ENCODE data around the gene SLC31A1. TPM values are rescaled to one million over a fixed set of nuclear protein-coding genes. Genes with fewer than 3 reads are reported as not detected.
"Not testable (repeated sequence)": the region's sequence is repeated elsewhere in the genome, so short reads cannot be mapped to it uniquely, and the experiment has no call there.

SLC31A1 gene
- total RNA-seq, 4 donors from 2014 or later = 5.8 to 36.2 (median 15.4) TPM

DNA sequence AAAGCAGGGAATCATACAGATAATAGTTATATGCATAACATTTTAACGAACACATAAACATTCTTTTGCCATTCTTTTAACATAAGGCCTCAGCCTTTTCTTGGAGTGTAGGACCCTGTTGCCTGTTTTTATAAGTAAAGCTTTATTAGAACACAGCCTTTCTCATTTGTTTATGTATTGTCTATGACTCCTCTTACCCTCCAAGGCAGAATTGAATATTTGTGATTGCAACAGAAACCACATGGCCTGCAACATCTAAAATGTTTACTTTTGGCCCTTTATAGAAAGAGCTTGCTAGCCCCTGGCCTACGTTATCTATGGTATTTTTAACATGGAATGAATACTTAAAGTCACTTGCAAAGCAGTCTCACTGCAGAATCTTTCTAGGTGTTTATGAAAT lies 2.6 kb downstream of the SLC31A1 start:
- H3K27me3 ChIP-seq = no peaks in the 10 kb centered on the region
- H3K4me3 ChIP-seq = no peak overlapping the region
- WGBS, 2 donors (ENCODE audit: low coverage in 1 of 2) = 78 to 88% methylated on average over 1 to 2 of the region's 2 CpGs
- intact Hi-C loops (cut with DNase I; ENCODE audit: low total_unique reads) = no loop called here
- no peak for DNase-seq
- peaks cover 17 to 37% (median 31%) of the 10 kb centered on the region in 4 donors for H3K4me1 ChIP-seq
- TF ChIP-seq POLR2A (IDR thresholded peaks at IDR 0.05) (no peak), POLR2AphosphoS5 (IDR thresholded peaks at IDR 0.05) (no peak), EP300 (IDR thresholded peaks at IDR 0.05; ENCODE audit: low read depth) (no peak)
- TF ChIP-seq, protein P1, sequence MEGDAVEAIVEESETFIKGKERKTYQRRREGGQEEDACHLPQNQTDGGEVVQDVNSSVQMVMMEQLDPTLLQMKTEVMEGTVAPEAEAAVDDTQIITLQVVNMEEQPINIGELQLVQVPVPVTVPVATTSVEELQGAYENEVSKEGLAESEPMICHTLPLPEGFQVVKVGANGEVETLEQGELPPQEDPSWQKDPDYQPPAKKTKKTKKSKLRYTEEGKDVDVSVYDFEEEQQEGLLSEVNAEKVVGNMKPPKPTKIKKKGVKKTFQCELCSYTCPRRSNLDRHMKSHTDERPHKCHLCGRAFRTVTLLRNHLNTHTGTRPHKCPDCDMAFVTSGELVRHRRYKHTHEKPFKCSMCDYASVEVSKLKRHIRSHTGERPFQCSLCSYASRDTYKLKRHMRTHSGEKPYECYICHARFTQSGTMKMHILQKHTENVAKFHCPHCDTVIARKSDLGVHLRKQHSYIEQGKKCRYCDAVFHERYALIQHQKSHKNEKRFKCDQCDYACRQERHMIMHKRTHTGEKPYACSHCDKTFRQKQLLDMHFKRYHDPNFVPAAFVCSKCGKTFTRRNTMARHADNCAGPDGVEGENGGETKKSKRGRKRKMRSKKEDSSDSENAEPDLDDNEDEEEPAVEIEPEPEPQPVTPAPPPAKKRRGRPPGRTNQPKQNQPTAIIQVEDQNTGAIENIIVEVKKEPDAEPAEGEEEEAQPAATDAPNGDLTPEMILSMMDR (IDR thresholded peaks at IDR 0.05) = no peak
- no peaks in the 10 kb centered on the region for H3K9me3 ChIP-seq
- no peaks in the 10 kb centered on the region for H3K36me3 ChIP-seq
- in situ Hi-C loops (cut with MboI; ENCODE audit: low pct_ligation_motif_present in 1 of 4, low pct_unique_long_range_greater_than_20kb in 1 of 4, low sequenced_read_pairs in 3 of 4) = no loop called here
- no peak overlapping the region for H3K27ac ChIP-seq

DNA sequence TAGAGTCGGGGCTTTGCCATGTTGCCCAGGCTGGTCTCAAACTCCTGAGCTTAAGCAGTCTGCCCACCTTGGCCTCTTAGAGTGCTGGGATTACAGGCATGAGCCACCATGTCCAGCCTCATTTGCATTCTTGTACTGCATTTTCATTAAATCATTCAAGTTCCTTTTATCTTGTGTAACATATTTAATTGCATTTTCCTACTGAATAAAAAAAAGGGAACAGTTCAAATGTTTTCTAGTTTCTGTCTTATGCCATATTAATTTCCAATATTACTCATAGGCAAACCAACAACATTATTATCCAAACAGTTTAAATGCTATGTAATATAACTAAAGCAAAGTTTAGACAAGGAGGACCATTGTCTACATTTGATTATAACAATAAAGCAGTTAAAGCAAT lies 6.1 kb downstream of the SLC31A1 start:
- 25 to 78% methylated on average over 1 of the region's 1 CpG for WGBS, 2 donors (ENCODE audit: low coverage in 1 of 2)
- TF ChIP-seq POLR2AphosphoS5 (IDR thresholded peaks at IDR 0.05) = no peak
- no peak for TF ChIP-seq EP300 (IDR thresholded peaks at IDR 0.05; ENCODE audit: low read depth)
- TF ChIP-seq, protein P1 (IDR thresholded peaks at IDR 0.05) = no peak
- TF ChIP-seq POLR2A (IDR thresholded peaks at IDR 0.05) = no peak
- no peak for DNase-seq
- in situ Hi-C loops (cut with MboI; ENCODE audit: low pct_ligation_motif_present in 1 of 4, low pct_unique_long_range_greater_than_20kb in 1 of 4, low sequenced_read_pairs in 3 of 4) (loop anchor here in 1 of 4 donors (25.0 kb wide), 1 partner anchor 90 kb away; no protein-coding TSS in a partner anchor), intact Hi-C loops (cut with DNase I; ENCODE audit: low total_unique reads) (no loop called here)
- Histone ChIP-seq H3K36me3 (no peaks in the 10 kb centered on the region), H3K4me3 (no peak overlapping the region), H3K27ac (no peak overlapping the region), H3K4me1 (peaks cover 5 to 16% (median 10%) of the 10 kb centered on the region in 4 donors), H3K27me3 (no peaks in the 10 kb centered on the region), H3K9me3 (no peaks in the 10 kb centered on the region)

DNA sequence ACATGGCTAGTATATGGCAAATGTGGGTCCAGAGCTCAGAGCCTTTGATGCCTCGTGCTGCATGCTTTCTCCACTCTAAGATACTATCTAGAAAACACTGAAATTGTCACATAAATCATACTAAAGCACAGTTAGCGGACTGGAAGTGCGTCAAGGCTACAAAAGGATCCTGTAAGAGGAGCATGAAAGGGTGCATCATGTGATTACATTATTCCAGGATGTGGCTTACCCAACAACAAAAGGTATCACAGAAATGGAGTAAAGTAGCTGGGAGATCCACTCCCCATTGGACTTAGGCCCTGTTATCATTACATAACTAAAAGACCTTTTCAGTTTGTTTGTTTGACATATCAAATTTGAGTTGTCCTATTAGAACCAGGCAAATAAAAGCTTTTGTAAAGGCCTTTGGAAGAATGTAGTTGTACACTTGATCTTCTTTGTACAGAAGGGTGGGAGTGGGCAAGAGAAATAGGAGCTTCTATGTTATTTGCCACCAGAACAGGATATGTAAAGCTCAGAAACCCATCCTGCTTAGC lies 6.9 kb downstream of the SLC31A1 start:
- peaks cover 0 to 14% (median 6%) of the 10 kb centered on the region in 4 donors for H3K4me1 ChIP-seq
- no peak for DNase-seq
- in situ Hi-C loops (cut with MboI; ENCODE audit: low pct_ligation_motif_present in 1 of 4, low pct_unique_long_range_greater_than_20kb in 1 of 4, low sequenced_read_pairs in 3 of 4) (loop anchor here in 1 of 4 donors (25.0 kb wide), 1 partner anchor 91 kb away; no protein-coding TSS in a partner anchor), intact Hi-C loops (cut with DNase I; ENCODE audit: low total_unique reads) (no loop called here)
- TF ChIP-seq POLR2A (IDR thresholded peaks at IDR 0.05) (no peak), POLR2AphosphoS5 (IDR thresholded peaks at IDR 0.05) (no peak), EP300 (IDR thresholded peaks at IDR 0.05; ENCODE audit: low read depth) (no peak)
- TF ChIP-seq, protein P1 (IDR thresholded peaks at IDR 0.05) = no peak
- no peaks in the 10 kb centered on the region for H3K27me3 ChIP-seq
- WGBS, 2 donors (ENCODE audit: low coverage in 1 of 2) = 46 to 67% methylated on average over 3 of the region's 3 CpGs
- no peak overlapping the region for H3K4me3 ChIP-seq
- H3K9me3 ChIP-seq = no peaks in the 10 kb centered on the region
- no peak overlapping the region for H3K27ac ChIP-seq
- H3K36me3 ChIP-seq = no peaks in the 10 kb centered on the region

DNA sequence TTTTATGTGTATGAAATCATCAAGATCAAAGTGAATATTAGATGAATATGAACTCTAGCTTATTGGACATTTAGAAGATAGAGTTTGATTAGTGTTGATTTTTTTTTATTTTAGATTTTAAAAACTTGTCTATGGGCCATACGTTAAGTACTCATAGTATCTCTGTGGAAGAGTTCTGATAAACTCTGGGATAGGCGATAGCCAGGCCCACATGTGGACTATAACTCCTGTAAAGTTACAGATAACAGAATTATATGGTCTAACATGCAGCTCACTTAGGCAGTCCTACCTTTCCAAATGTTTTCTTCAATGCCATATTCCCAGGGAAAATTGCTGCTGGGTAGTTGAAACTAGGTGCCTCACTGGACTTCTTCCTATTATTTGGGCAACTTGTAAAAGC lies 10.4 kb downstream of the SLC31A1 start:
- H3K9me3 ChIP-seq = no peaks in the 10 kb centered on the region
- H3K4me3 ChIP-seq = no peak overlapping the region
- H3K27me3 ChIP-seq = no peaks in the 10 kb centered on the region
- H3K36me3 ChIP-seq = no peaks in the 10 kb centered on the region
- H3K4me1 ChIP-seq = peaks cover 0 to 14% (median 4%) of the 10 kb centered on the region in 4 donors
- TF ChIP-seq POLR2A (IDR thresholded peaks at IDR 0.05) (no peak), EP300 (IDR thresholded peaks at IDR 0.05; ENCODE audit: low read depth) (no peak), POLR2AphosphoS5 (IDR thresholded peaks at IDR 0.05) (no peak)
- TF ChIP-seq, protein P1 (IDR thresholded peaks at IDR 0.05) = no peak
- peak overlapping the region in 1 of 4 donors; percentile 48 for H3K27ac ChIP-seq
- intact Hi-C loops (cut with DNase I; ENCODE audit: low total_unique reads) = no loop called here
- 94 to 96% methylated on average over 2 of the region's 2 CpGs for WGBS, 2 donors (ENCODE audit: low coverage in 1 of 2)
- in situ Hi-C loops (cut with MboI; ENCODE audit: low pct_ligation_motif_present in 1 of 4, low pct_unique_long_range_greater_than_20kb in 1 of 4, low sequenced_read_pairs in 3 of 4) = loop anchor here in 1 of 4 donors (25.0 kb wide), 1 partner anchor 94 kb away; no protein-coding TSS in a partner anchor
- DNase-seq = no peak

DNA sequence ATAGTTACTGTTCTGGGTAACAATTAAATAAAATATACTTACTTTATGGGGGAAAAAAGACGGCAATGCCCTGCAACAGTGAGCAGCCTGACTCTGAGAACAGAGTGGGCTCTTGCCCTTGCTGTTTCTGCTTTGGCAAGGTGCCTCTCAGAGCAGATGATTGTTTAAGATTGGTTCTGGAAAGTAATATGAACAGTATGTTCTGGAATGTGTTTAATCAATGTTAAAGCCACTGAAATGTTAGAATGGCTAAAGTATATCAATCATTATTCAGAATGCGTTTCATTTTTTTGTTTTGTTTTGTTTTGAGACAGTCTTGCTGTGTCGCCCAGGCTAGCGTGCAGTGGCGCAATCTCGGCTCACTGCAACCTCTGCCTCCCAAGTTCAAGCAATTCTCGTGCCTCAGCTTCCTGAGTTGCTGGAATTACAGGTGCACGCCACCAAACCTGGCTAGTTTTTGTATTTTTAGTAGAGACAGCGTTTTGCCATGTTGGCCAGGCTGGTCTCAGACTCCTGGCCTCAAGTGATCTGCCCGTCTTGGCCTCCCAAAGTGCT lies 14.4 kb downstream of the SLC31A1 start:
- in situ Hi-C loops (cut with MboI; ENCODE audit: low pct_ligation_motif_present in 1 of 4, low pct_unique_long_range_greater_than_20kb in 1 of 4, low sequenced_read_pairs in 3 of 4) = loop anchor here in 1 of 4 donors (25.0 kb wide), 1 partner anchor 98 kb away; no protein-coding TSS in a partner anchor
- H3K36me3 ChIP-seq; H3K4me3 ChIP-seq; H3K9me3 ChIP-seq; DNase-seq; intact Hi-C loops (cut with DNase I; ENCODE audit: low total_unique reads); H3K27me3 ChIP-seq: not testable (repeated sequence)
- H3K4me1 ChIP-seq = peaks cover 0 to 14% (median 3%) of the 10 kb centered on the region in 4 donors
- 83 to 87% methylated on average over 2 to 10 of the region's 10 CpGs for WGBS, 2 donors (ENCODE audit: low coverage in 1 of 2)
- H3K27ac ChIP-seq = peak overlapping the region in 1 of 4 donors; percentile 6

Data from transverse colon (tissue), 4 donors.